Neural progenitor cell (in vitro differentiated cells): ENCODE results near the gene TENT5C.

Experiments used
- EZH2 ChIP-seq: fragments of 200-600 bp; sonication (generic); IDR thresholded peaks from 2 replicates; pipeline ENCODE4 v1.6.1; 2017; ENCODE audit warnings: antibody characterized with exemption, mild to moderate bottlenecking, moderate library complexity
- EZH2phosphoT487 ChIP-seq: fragments of 200-600 bp; sonication (generic); IDR thresholded peaks from 2 replicates; pipeline ENCODE4 v1.6.1; 2017; ENCODE audit warnings: antibody characterized with exemption
- TF ChIP-seq, protein P1 (sequence below): fragments of 200-600 bp; sonication (generic); IDR thresholded peaks from 2 replicates; pipeline ENCODE4 v1.5.1; 2017; ENCODE audit warnings: antibody characterized with exemption, mild to moderate bottlenecking

GRCh38 chr1:117583247-117583646, 22.6 kb upstream of the TENT5C start:
- TF ChIP-seq EZH2: no peak
- TF ChIP-seq, protein P1, sequence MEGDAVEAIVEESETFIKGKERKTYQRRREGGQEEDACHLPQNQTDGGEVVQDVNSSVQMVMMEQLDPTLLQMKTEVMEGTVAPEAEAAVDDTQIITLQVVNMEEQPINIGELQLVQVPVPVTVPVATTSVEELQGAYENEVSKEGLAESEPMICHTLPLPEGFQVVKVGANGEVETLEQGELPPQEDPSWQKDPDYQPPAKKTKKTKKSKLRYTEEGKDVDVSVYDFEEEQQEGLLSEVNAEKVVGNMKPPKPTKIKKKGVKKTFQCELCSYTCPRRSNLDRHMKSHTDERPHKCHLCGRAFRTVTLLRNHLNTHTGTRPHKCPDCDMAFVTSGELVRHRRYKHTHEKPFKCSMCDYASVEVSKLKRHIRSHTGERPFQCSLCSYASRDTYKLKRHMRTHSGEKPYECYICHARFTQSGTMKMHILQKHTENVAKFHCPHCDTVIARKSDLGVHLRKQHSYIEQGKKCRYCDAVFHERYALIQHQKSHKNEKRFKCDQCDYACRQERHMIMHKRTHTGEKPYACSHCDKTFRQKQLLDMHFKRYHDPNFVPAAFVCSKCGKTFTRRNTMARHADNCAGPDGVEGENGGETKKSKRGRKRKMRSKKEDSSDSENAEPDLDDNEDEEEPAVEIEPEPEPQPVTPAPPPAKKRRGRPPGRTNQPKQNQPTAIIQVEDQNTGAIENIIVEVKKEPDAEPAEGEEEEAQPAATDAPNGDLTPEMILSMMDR: no peak
- TF ChIP-seq EZH2phosphoT487: no peak
